HEK293 (cell line): ENCODE data around the gene CIAPIN1.

Experiments
- CTCF ChIP-seq: fragments of 450-650 bp; formaldehyde crosslinking; IDR thresholded peaks from 2 replicates; pipeline ENCODE4 v1.5.1; 2016; ENCODE audit warnings: missing biosample characterization, missing genetic modification characterization
- FEZF1 ChIP-seq: fragments of 450-650 bp; formaldehyde crosslinking; IDR thresholded peaks from 2 replicates; pipeline ENCODE4 v1.5.1; 2016; ENCODE audit warnings: missing biosample characterization, missing genetic modification characterization
- GFI1B ChIP-seq: fragments of 450-650 bp; formaldehyde crosslinking; IDR thresholded peaks from 2 replicates; pipeline ENCODE4 v1.5.1; 2016; ENCODE audit warnings: missing biosample characterization, missing genetic modification characterization
- PATZ1 ChIP-seq: fragments of 450-650 bp; formaldehyde crosslinking; IDR thresholded peaks from 2 replicates; pipeline ENCODE4 v1.5.1; 2016; ENCODE audit warnings: missing biosample characterization, missing genetic modification characterization
- ZBTB1 ChIP-seq: fragments of 450-650 bp; formaldehyde crosslinking; IDR thresholded peaks from 2 replicates; pipeline ENCODE4 v1.5.1; 2016; ENCODE audit warnings: missing biosample characterization, missing genetic modification characterization
- ZNF366 ChIP-seq: fragments of 450-650 bp; formaldehyde crosslinking; conservative IDR thresholded peaks from 2 replicates; pipeline ENCODE4 v1.5.1; 2016; ENCODE audit warnings: missing biosample characterization, missing genetic modification characterization

- TF ChIP-seq PATZ1 (tag by site-specific recombination) = no peak
- TF ChIP-seq CTCF (tag by site-specific recombination) = no peak
- no peak for TF ChIP-seq ZNF366 (tag by site-specific recombination)
- no peak for TF ChIP-seq GFI1B
- TF ChIP-seq ZBTB1 (tag by site-specific recombination) = no peak
- no peak for TF ChIP-seq FEZF1 (tag by site-specific recombination)
These were observed 33.0 kb upstream of the CIAPIN1 start for GRCh38 chr16:57479976-57480753.
